HEK293 (cell line): ENCODE measurements around the gene FA2H.

Experiments used
- CTCF ChIA-PET: fragments of 350-600 bp; formaldehyde crosslinking; extraction: SDS; loops from one replicate; lab custom pipeline; 2021; ENCODE audit warnings: antibody characterized with exemption; lab: Yijun Ruan, JAX
- POLR2A ChIA-PET: fragments of 300-600 bp; formaldehyde crosslinking; extraction: SDS; loops from one replicate; lab custom pipeline; 2020; ENCODE audit warnings: antibody characterized with exemption, inconsistent platforms; lab: Yijun Ruan, JAX
- H3K27ac ChIP-seq: fragments of 200-500 bp; sonication (Bioruptor generic); 2 replicates; pipeline ENCODE4 v1.5.1; 2014; ENCODE audit warnings: low read depth, low read length, control low read depth, inconsistent platforms; ENCODE audit errors: extremely low read depth
- H3K36me3 ChIP-seq, 2 experiments: fragments of 200-500 bp in 1 of 2; sonication (Bioruptor generic) in 1 of 2; 1 replicate in 1 of 2; 2 replicates in 1 of 2; pipeline ENCODE4 v1.5.1; 2014 to 2017; ENCODE audit warnings: inconsistent platforms in 2 of 2, low read length in 2 of 2; ENCODE audit not compliant: control insufficient read depth in 2 of 2, insufficient read depth in 1 of 2
- H3K4me1 ChIP-seq: fragments of 200-500 bp; sonication (Bioruptor generic); 2 replicates; pipeline ENCODE4 v1.5.1; 2014; ENCODE audit warnings: mild to moderate bottlenecking, low read length, inconsistent platforms; ENCODE audit not compliant: control insufficient read depth, insufficient read depth
- H3K4me3 ChIP-seq: 2 replicates; pipeline ENCODE4 v1.5.1; 2011; ENCODE audit warnings: low read depth, mild to moderate bottlenecking, control low read depth, low read length, moderate library complexity
- H3K9me3 ChIP-seq: fragments of 200-500 bp; sonication (Bioruptor generic); 2 replicates; pipeline ENCODE4 v1.5.1; 2014; ENCODE audit warnings: low read depth, low read length, inconsistent platforms; ENCODE audit not compliant: control insufficient read depth, insufficient read depth
- CTCF ChIP-seq: fragments of 450-650 bp; formaldehyde crosslinking; IDR thresholded peaks from 2 replicates; pipeline ENCODE4 v1.5.1; 2016; ENCODE audit warnings: missing biosample characterization, missing genetic modification characterization
- GLIS2 ChIP-seq: fragments of 450-650 bp; formaldehyde crosslinking; IDR thresholded peaks from 2 replicates; pipeline ENCODE4 v1.5.1; 2016; ENCODE audit warnings: missing biosample characterization, missing genetic modification characterization
- KLF7 ChIP-seq: fragments of 450-650 bp; formaldehyde crosslinking; IDR thresholded peaks from 2 replicates; pipeline ENCODE4 v1.5.1; 2016; ENCODE audit warnings: missing biosample characterization, missing genetic modification characterization, borderline replicate concordance
- REST ChIP-seq: fragments of 450-650 bp; formaldehyde crosslinking; IDR thresholded peaks from 2 replicates; pipeline ENCODE4 v1.5.1; 2016; ENCODE audit warnings: missing biosample characterization, missing genetic modification characterization
- TCF7L2 ChIP-seq: IDR thresholded peaks from 2 replicates; pipeline ENCODE4 v1.6.1; 2011; ENCODE audit warnings: low read depth, mild to moderate bottlenecking, inconsistent platforms, low read length, moderate library complexity, borderline replicate concordance
- WT1 ChIP-seq: fragments of 450-650 bp; formaldehyde crosslinking; IDR thresholded peaks from 2 replicates; pipeline ENCODE4 v1.5.1; 2016; ENCODE audit warnings: missing biosample characterization, missing genetic modification characterization
- ZBTB11 ChIP-seq: fragments of 450-650 bp; formaldehyde crosslinking; conservative IDR thresholded peaks from 2 replicates; pipeline ENCODE4 v1.5.1; 2016; ENCODE audit warnings: low read depth, missing biosample characterization, missing genetic modification characterization
- ZBTB20 ChIP-seq: fragments of 450-650 bp; formaldehyde crosslinking; IDR thresholded peaks from 2 replicates; pipeline ENCODE4 v1.5.1; 2016; ENCODE audit warnings: missing biosample characterization, missing genetic modification characterization
- ZBTB44 ChIP-seq: fragments of 450-650 bp; IDR thresholded peaks from 2 replicates; pipeline ENCODE4 v1.5.1; 2018; ENCODE audit warnings: missing biosample characterization, mild to moderate bottlenecking, missing genetic modification characterization
- ZFP37 ChIP-seq: fragments of 450-650 bp; formaldehyde crosslinking; IDR thresholded peaks from 2 replicates; pipeline ENCODE4 v1.5.1; 2016; ENCODE audit warnings: missing biosample characterization, missing genetic modification characterization
- ZNF10 ChIP-seq: fragments of 450-650 bp; formaldehyde crosslinking; IDR thresholded peaks from 2 replicates; pipeline ENCODE4 v1.5.1; 2017; ENCODE audit warnings: missing biosample characterization, missing genetic modification characterization
- ZNF132 ChIP-seq: fragments of 450-650 bp; formaldehyde crosslinking; IDR thresholded peaks from 2 replicates; pipeline ENCODE4 v1.5.1; 2017; ENCODE audit warnings: missing biosample characterization, missing genetic modification characterization, borderline replicate concordance
- ZNF169 ChIP-seq: fragments of 450-650 bp; formaldehyde crosslinking; IDR thresholded peaks from 2 replicates; pipeline ENCODE4 v1.5.1; 2016; ENCODE audit warnings: missing biosample characterization, missing genetic modification characterization
- ZNF18 ChIP-seq: fragments of 450-650 bp; formaldehyde crosslinking; IDR thresholded peaks from 2 replicates; pipeline ENCODE4 v1.5.1; 2016; ENCODE audit warnings: missing biosample characterization, missing genetic modification characterization
- ZNF184 ChIP-seq: fragments of 450-650 bp; IDR thresholded peaks from 2 replicates; pipeline ENCODE4 v1.5.1; 2018; ENCODE audit warnings: missing biosample characterization, mild to moderate bottlenecking, missing genetic modification characterization
- ZNF48 ChIP-seq: fragments of 450-650 bp; formaldehyde crosslinking; IDR thresholded peaks from 2 replicates; pipeline ENCODE4 v1.5.1; 2016; ENCODE audit warnings: missing biosample characterization, missing genetic modification characterization
- ZNF624 ChIP-seq: fragments of 450-650 bp; formaldehyde crosslinking; IDR thresholded peaks from 2 replicates; pipeline ENCODE4 v1.5.1; 2017; ENCODE audit warnings: missing biosample characterization, missing genetic modification characterization
- ZNF654 ChIP-seq: fragments of 450-650 bp; formaldehyde crosslinking; IDR thresholded peaks from 2 replicates; pipeline ENCODE4 v1.5.1; 2016; ENCODE audit warnings: low read depth, missing biosample characterization, missing genetic modification characterization
- ZNF692 ChIP-seq: fragments of 450-650 bp; formaldehyde crosslinking; IDR thresholded peaks from 2 replicates; pipeline ENCODE4 v1.5.1; 2016; ENCODE audit warnings: missing biosample characterization, missing genetic modification characterization
- ZNF843 ChIP-seq: fragments of 450-650 bp; formaldehyde crosslinking; IDR thresholded peaks from 2 replicates; pipeline ENCODE4 v1.5.1; 2016; ENCODE audit warnings: missing biosample characterization, missing genetic modification characterization

The FA2H gene

GRCh38 chr16:74680681-74681080 is 93.9 kb downstream of the FA2H start:
- ChIA-PET POLR2A (no interaction called here), CTCF (interaction anchor here (0.6 kb wide), 1 partner anchor 133 kb away, joined by 3 read pairs; no protein-coding TSS in a partner anchor)
- H3K4me1 ChIP-seq, result no peaks in the 10 kb centered on the region
- no peaks in the 10 kb centered on the region for H3K9me3 ChIP-seq
- no peak for TF ChIP-seq REST (tag by site-specific recombination)
- no peak for TF ChIP-seq GLIS2 (tag by site-specific recombination)
- no peak for TF ChIP-seq ZNF132 (tag by site-specific recombination)
- H3K36me3 ChIP-seq, result no peaks in the 10 kb centered on the region
- no peak overlapping the region for H3K27ac ChIP-seq
- H3K4me3 ChIP-seq, result no peak overlapping the region

- no peak for TF ChIP-seq CTCF (tag by site-specific recombination)
- TF ChIP-seq ZBTB20 (tag by site-specific recombination), result no peak
- TF ChIP-seq ZNF10, result no peak
- no peak for TF ChIP-seq WT1
- TF ChIP-seq ZNF692 (tag by site-specific recombination), result no peak
- no peak for TF ChIP-seq ZNF169 (tag by site-specific recombination)
- TF ChIP-seq ZNF184, result no peak
- no peak for TF ChIP-seq ZBTB11
- TF ChIP-seq ZNF654 (tag by site-specific recombination), result no peak
- TF ChIP-seq ZFP37 (tag by site-specific recombination), result no peak
- no peak for TF ChIP-seq ZNF843 (tag by site-specific recombination)
- no peak for TF ChIP-seq ZBTB44 (tag by site-specific recombination)
- TF ChIP-seq ZNF18 (tag by site-specific recombination), result no peak
- TF ChIP-seq KLF7 (tag by site-specific recombination), result no peak
- no peak for TF ChIP-seq TCF7L2
- no peak for TF ChIP-seq ZNF48 (tag by site-specific recombination)
- no peak for TF ChIP-seq ZNF624 (tag by site-specific recombination)
- no peaks in the 10 kb centered on the region for H3K9me3 ChIP-seq
- no peak overlapping the region for H3K27ac ChIP-seq
- H3K4me3 ChIP-seq, result no peak overlapping the region
- CTCF ChIA-PET, result interaction anchor here (0.7 kb wide), 1 partner anchor 98 kb away, joined by 3 read pairs; no protein-coding TSS in a partner anchor
- H3K4me1 ChIP-seq, result no peaks in the 10 kb centered on the region
- no peaks in the 10 kb centered on the region for H3K36me3 ChIP-seq
- POLR2A ChIA-PET, result no interaction called here
Measured at GRCh38 chr16:74679983-74680382, 94.6 kb downstream of the FA2H start.
